NCI-H2227 (cell line): ENCODE data around the gene STK36.

Experiments used
- DNase-seq: peaks from one replicate; lab custom pipeline; 2025; ENCODE audit not compliant: unreplicated experiment; lab: John Stamatoyannopoulos, UW

STK36 gene

DNA sequence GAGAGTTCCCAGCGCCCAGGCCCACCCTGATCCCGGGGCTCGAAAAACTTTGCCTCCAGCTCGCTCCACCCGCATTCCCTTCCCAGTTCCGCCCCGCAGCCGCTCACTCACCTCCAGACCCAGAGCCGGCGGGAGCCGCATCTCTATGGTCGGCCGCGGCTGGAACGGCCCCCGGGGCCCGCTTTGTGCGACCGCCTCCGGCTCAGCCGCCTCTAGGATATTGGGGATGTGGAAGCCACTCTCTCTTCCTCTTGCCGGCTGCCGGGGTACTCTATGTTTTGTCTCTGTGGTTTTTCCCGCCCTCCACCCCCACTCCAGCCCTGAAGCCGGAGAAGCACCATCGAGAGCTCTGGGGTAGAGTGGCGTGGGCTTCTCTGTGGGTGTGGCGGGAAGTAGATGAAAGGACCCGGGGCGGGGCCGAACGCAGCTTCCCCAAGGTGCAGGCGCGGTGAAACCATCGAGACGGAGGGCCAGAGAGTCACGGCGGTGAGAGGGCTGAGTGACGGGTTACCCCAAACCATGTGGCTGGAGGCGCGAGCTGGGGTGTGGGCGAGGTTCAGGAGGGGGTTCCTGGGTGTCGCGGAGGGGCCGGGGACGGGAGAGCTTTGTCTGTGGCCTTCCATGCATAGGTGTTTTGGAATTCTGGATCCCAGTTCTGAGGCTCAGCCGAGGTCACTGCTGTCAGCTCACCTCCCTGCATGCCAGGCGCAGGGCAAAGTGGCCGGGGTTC is 12.5 kb upstream of the STK36 start, which contains the start of the genes BCS1L and ZNF142:
Gene BCS1L (plus strand): TSS at position 426 of the 730 bp plus-strand sequence. CDS start 1,305 bp downstream, outside the sequence.
Gene ZNF142 (minus strand): TSS at position 366 of the 730 bp plus-strand sequence. CDS start 3,194 bp downstream, outside the sequence.
- peak; percentile 97 for DNase-seq

DNA sequence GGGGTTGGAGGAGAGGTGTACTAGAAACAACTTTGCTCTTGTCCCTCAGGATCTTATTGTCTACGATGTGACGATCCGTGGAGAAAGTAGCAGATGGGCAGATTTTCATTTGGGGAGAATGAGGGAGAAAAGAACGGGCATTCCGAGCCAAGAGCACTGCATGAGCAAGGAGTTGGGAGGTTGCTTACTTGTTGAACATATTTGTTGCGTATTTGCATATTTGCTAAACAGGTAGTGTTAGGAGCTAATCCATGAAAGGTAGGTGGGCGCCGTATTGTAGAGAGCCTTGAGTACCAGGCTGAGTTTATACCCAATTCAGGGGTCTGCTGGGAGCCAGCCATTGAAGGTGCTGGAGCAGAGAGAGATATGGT is 11.9 kb upstream of the STK36 start:
- DNase-seq = peak; percentile 50

DNA sequence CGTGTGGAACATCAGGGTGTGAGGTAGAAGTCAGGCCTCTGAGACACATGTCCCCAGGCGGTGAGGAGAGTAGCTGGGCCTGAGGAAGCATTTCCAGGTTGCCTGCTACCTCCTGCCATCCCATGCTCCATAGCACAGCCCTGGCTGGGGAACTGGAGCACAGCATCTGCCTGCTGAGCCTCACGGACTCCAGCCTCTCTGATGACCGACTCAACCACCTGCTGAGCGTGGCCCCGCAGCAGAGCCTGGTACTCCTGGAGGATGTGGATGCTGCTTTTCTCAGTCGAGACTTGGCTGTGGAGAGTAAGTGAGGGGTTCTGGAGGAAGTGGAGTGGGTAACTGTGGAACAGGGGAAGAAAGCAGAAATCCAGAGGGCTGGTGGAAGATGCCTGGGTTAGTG is 9.5 kb upstream of the STK36 start:
- no peak for DNase-seq

DNA sequence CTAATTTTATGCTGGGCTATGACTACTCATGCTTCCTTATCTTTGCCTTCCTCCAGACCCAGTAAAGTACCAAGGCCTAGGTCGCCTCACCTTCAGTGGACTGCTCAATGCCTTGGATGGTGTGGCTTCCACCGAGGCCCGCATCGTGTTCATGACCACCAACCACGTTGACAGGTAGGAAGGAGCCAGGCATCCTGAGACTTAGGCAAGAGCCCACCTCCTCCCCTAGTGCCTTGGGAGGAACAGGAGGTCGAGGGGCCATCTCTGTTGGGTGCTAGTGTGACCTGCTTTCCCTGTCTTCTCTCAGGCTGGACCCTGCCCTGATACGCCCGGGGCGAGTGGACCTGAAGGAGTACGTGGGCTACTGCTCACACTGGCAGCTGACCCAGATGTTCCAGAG is 9.1 kb upstream of the STK36 start:
- no peak for DNase-seq

DNA sequence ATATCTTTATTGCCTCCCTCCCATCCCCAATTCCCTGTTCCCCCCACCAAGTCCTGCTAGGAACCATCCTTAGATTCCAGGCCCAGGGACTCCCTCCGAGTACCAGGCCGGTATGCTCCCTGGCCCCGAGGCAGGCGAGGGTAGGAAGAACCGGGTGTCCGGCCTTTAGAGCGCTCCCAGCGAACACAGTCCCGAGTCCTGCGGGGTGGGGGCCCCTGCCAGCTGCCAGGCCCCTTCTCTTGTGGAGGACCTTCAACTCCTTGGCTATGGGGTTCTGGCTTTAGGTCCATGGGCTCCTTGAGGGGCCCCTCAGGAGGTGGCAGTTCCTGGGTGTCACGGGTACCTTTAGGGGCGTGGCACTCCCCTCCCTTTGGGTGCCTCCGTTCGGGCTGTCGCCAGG is 8.0 kb upstream of the STK36 start:
- DNase-seq = no peak

DNA sequence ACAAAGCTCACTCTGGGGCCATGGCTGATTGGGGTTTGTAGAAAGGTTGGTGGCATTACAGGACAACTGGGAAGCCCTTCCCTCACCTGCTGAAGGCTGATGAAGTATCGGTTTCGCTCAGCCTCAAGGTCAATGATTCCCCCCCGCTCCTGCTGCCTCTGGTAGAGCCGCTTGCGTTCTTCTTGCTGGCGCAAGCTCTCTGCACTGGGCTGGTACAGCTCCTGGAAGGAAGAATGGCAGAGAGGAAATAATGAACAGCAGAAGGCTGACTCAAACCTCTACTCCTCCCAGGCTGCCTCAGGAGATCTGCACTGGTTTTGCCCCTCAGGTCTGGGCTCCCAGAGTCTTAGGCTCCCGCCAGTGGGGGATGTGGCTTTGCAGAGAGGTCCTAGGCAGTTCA is 7.2 kb upstream of the STK36 start:
- DNase-seq = no peak

DNA sequence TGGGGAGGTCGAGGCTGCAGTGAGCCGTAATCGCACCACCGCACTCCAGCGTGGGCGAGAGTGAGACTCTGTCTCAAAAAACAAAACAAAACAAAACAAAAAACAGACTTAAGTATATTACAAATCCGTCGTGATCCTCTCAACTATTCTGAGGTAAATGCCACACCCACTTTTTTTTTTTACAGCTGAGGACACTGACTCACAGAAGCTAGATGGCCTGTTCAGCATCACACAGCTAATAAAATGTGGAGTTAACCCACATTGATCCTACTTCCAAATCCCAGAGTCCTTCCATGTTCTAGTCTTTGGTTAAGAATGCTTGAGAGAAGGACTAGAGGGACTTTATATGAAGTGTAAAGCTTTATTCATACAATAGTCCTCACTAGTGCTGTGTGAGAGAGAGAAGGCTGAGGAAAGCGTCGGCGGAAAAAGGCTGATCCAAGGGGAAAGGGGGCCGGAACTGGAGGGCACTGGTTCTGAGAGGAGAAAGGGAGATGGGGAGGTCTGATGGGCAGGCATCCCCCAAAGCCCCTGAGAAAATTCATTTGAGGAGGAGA is 711 bp upstream of the STK36 start:
- DNase-seq = peak; percentile 13

DNA sequence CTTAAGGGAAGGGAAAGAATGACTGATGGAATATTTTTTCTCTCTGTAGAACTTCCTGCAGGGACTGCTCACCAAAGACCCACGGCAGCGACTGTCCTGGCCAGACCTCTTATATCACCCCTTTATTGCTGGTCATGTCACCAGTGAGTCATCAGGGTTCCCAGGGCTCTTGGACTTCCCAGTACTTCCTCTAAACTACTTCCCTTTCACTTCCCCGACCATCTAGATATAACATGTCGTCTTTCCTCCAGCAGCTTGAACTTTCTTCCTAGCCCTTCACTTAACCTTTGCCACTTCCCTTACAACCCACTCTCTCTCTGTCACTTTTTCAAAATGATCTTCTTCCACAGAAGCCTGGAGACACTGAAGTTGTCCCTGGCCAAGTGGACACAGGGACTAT is 7.2 kb downstream of the STK36 start:
- DNase-seq = no peak

DNA sequence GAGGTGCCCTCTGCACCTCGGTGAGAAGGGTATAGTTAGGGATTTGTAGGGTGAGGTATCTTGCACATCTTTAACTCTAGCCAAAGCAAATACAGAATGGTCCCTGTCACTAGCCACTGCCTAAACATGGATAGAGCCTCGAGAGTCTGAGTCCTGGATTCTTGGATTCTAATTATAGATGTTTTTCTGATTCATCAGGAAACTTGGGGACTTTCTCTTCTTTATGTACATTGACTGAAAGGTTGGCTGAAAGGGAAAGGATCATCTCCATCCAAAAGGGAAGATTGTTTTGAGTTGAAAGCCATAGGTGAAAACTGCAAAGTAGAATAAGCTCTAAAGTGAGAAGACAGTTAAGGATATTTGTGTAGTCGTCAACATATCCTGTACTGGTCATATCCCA is 8.2 kb downstream of the STK36 start:
- DNase-seq = no peak

DNA sequence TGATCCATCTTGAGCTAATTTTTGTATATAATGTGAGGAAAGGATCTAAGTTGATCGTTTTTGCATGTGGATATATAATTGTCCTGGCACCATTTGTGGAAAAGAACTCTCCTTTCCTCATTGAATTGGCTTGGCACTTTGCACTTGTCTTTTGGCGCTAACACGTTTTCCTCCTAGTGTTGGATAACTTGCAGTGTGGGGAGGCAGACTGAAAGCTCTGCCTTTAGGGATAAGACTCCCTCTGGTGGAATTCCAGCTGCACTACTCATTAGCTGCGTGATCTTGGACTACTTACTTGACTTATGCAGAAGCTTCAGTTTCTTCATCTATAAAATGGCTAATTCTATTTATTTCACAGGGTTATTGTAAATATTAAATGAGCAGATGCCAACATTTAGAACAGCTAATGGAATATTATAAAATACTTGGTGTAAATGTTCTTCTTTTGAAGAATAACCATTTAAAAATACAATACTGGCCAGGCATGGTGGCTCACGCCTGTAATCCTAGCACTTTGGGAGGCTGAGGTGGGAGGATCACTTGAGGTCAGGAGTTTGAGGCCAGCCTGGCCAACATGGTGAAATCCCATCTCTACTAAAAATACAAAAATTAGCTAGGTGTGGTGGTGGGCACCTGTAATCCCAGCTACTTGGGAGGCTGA is 15.6 kb downstream of the STK36 start:
- DNase-seq = peak; percentile 87

DNA sequence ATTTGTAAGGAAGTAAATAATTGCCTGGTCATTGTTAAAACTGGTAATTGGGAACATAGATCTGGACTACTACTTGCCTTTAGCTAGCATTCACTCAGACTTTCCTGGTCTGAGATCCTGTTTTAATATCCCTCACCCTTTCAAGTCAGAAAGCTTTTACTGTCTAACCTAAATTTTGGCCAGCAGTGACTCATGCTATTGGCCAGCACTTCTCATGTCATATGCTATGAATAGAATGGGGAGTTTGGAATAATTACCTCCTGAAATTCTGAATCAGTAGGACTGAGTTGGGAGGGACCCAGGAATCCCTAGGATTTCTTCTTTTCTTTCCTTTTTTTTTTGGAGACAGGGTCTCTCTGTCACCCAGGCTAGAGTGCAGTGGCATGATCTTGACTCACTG is 19.3 kb downstream of the STK36 start:
- no peak for DNase-seq

DNA sequence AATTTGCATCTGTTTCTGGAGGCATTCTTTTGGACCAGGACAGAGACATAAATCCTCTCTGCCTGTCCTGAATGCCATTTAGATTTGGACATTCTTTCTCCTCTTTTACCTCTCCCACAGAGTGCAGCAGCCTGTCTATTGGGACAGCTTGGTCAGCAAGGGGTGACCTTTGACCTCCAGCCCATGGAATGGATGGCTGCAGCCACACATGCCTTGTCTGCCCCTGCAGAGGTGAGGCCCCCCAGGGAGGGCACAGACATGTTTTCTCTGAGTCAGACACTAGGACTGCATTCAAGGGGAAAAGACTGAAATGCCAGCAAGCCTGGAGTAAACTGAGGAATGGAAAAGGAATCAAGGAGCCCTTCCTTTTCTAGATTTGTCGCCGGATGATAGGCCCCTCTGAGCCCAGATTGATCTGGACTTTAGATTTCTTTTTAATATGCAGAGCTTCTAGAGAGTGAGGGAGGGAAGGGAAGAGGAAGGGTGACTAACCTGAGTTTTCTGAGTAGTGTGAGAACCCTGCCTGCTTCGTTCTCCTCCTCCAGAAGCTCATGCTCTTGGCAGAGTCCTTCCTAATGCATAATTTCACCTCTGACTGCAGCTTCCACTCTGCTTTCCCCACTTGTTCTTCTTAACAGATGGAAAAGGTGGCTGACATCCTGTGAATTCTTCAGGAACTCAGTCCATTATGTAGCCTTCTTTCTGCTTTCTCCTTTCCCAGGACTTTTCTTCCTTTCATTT is 22.7 kb downstream of the STK36 start:
- DNase-seq = no peak

DNA sequence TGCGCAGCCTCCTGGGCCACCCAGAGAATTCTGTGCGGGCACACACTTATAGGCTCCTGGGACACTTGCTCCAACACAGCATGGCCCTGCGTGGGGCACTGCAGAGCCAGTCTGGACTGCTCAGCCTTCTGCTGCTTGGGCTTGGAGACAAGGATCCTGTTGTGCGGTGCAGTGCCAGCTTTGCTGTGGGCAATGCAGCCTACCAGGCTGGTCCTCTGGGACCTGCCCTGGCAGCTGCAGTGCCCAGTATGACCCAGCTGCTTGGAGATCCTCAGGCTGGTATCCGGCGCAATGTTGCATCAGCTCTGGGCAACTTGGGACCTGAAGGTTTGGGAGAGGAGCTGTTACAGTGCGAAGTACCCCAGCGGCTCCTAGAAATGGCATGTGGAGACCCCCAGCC is 27.0 kb downstream of the STK36 start:
- DNase-seq = no peak

DNA sequence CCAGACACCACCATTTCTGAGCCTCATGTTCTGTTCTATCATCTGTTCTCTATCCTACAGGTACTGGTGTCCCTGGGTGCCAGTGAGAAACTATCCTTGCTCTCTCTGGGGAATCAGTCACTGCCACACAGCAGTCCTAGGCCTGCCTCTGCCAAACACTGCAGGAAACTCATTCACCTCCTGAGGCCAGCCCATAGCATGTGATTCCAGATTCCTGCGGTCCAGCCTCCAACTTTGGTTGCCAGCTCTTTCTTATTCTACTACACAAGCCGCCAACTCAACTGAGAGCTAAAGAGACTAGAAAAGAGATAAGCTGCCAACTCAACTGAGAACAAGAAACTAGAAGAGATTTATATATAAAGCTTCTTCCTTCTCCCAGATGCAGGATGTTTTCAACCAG is 29.9 kb downstream of the STK36 start:
- DNase-seq = no peak

DNA sequence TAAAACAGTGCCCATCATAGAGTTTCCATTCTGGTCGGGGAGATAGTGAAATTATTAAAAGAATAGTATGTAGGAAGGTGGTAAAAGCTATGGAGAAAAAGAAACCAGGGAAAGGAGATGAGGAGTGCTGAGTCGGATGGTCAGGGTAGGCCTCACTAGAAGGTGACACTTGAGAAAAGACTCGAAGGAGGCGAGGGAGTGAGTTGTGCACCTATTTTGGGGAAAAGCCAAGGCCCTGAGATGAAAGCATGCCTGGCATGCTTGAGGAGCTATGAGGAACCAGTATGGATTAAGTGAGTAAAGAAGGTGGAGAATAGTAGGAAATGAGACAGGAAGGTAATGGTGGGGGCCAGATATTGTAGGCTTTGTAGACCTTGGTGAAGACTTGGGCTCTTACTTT is 31.5 kb downstream of the STK36 start:
- DNase-seq = no peak

DNA sequence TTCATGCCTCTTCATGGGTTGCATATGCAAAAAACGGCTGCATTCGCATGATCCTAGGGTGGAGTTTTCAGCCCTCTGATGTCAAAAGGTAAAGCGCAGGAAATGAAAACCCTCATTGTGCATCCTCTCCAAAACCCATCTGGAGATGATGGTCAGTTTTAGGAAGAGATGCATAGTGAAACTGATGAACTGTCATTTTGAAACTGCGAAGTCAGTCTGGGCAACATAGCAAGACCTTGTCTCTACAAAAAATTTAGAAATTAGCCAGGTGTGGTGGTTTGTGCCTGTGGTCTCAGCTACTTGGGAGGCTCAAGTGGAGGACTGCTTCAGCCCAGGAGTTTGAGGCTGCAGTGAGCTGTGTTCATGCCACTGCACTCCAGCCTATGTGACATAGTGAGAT is 36.2 kb downstream of the STK36 start:
- DNase-seq = no peak

DNA sequence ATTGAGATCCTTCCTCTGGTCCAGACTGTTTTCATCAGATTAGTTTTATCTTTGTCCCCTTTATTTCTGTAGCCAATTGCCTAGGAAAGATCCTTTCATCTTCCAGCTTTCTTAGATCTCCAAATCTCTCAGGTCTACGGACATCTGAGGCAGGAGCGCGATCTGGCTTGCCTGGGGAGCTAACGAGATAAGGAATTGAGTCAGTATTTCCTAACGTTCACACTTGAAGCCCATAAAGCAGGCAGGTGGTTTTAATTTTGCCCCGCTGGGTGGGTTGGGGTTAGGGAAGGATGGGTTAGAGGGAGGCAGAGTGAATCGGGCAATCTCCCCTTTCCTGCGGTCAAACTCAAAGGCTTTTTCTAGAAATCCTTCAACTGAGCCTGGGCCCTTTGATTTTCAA is 38.0 kb downstream of the STK36 start:
- DNase-seq = no peak

DNA sequence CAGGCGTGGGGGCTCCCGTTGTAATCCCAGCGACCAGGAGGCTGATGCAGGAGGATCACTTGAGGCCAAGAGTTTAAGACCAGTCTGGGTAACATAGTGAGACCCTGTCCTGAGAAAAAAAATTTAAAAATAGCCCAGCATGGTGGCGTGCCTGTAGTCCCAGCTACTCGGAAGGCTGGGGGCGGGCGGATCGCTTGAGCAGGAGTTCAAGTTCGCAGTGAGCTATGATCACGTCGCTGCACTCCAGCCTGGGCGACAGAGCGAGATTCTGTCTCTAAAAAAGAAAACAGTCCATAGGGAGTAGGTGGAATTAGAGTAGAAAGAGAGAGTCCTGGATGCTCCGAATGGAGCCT is 38.4 kb downstream of the STK36 start:
- no peak for DNase-seq

DNA sequence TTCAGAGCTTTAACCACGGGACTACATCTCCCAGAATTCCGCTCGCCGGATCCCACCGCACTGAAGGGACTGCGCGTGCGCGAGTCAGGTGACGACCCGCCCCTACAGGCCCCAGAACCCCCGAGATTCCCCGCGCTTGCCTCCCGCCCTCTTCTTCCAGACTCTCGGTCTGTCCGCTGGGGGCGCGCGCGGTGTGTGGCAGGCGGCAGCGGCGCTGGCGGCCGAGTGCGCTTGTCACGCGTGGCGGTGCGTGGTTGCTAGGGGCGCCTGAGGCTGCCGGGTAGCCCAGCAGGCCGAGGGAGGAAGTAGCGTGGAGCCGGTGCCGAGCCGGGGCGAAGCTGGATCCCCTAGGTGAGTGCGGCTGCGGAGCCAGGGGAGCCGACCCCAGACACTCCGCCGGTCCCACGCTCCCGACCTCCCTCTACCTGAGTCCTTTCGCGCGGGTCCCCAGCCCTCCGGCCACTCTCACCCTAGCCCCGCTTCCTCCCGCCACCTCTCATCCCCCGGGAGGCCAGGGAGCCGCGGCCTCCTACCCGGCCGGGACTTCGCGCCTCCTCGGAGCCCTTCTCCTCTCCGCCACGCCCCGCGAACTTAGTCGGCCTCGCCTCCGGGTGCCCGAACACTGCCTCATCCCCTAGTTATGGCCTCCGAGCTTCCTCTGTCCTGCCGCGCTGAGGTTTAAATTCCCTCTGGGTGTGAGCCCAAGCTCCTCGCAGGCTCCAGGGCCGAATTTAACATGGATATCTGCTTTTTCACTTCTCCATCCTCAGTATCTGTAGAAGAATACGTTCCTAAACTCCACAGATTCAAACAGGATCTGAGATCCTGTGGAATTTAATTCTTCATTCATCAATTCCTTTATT is 39.0 kb downstream of the STK36 start, which contains the start of gene TTLL4:
Gene TTLL4 (plus strand): TSS at position 149 of the 863 bp plus-strand sequence. CDS start 26,842 bp downstream, outside the sequence.
- peak; percentile 98 for DNase-seq

DNA sequence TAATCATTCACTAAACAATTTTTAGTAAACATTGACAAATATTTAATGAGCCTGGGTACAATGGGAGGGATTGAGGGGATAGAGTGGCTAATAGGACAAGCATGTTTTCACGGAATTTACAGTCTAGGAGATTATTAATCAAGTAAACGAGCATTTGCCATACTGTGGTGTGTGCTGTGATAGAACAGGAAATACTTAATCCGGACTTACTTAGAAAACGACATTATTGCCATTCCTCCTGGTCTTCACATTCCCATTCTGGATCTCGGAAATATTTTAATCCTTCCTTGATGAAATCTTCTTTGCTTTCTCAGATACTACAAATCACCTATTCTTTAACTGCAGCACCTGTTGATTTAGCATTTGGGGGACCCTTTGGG is 39.7 kb downstream of the STK36 start:
- DNase-seq = peak; percentile 14

DNA sequence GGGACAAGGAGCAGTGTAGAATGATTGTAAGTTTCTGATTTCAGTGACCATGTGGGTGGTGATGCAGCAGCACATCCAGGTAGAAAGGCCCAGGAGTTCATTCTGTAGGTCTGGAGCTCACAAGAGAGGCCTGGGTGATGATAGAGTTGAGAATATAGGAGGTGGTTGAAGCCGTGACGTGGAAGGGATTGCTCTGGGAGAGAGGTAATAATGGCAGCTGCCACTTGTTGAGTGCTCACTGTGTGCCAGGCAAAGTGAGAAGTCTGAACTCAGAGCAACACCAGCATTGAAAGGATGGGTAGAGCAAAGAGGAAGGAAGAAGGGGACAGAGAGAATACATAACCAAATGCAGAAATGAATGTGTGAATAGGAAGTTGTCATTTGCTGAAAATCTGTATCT is 42.0 kb downstream of the STK36 start:
- no peak for DNase-seq
